ENCODE data around the gene EED.

The EED gene, protein sequence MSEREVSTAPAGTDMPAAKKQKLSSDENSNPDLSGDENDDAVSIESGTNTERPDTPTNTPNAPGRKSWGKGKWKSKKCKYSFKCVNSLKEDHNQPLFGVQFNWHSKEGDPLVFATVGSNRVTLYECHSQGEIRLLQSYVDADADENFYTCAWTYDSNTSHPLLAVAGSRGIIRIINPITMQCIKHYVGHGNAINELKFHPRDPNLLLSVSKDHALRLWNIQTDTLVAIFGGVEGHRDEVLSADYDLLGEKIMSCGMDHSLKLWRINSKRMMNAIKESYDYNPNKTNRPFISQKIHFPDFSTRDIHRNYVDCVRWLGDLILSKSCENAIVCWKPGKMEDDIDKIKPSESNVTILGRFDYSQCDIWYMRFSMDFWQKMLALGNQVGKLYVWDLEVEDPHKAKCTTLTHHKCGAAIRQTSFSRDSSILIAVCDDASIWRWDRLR

GRCh38 chr11:86244522-86245368 is at the start of gene EED:
EED (plus strand) TSS chr11:86244753; CDS start chr11:86245230, 477 bp downstream.
- peak; percentile 91 for DNase-seq (ENCODE audit: low read depth)

GRCh38 chr11:86194998-86195397 is 49.6 kb upstream of the EED start:
- no peak for DNase-seq (ENCODE audit: low read depth)

GRCh38 chr11:86196085-86196696 is 48.4 kb upstream of the EED start:
- no peak for DNase-seq (ENCODE audit: low read depth)

DNA sequence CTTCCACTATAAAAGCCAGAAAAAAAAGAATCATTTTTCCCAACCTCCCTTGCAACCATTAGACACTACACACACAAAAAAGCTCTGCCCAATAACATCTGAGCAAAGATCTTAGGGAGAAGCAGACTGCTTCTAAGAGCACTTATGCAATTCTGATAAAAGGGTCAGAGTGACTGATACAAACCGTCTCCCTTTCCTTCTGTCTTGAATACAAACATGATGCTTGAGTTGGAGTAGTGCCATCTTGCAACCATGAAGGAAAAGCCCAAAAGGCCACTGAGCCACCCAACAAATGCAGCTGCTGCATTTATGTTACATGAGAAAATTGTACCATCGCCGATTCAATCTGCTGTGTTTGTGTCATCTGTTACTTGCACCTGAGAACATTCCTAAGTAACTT is 47.6 kb upstream of the EED start:
- no peak for DNase-seq (ENCODE audit: low read depth)

- DNase-seq (ENCODE audit: low read depth) = no peak
Observed at GRCh38 chr11:86197448-86197847, 47.1 kb upstream of the EED start.

GRCh38 chr11:86198139-86198538 is 46.4 kb upstream of the EED start:
- no peak for DNase-seq (ENCODE audit: low read depth)

DNA sequence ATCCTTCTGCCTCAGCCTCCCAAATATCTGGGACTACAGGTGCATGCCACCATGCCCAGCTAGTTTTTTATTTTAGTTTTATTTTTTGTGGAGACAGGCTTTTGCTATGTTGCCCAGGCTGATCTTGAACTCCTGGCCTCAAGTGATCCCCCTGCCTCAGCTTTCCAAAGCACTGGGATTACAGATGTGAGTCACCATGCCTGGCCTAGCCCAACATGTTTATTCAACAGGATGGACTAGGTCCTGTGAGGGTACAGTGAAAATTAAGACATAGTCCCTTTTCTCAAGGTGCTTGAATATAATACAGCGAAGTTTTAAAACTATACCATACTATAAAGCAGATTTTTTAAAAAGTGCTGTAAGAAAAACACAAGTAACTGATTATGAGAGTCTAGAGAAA is 45.2 kb upstream of the EED start:
- no peak for DNase-seq (ENCODE audit: low read depth)

- no peak for DNase-seq (ENCODE audit: low read depth)
Observed at GRCh38 chr11:86201371-86201884, 43.1 kb upstream of the EED start.

DNA sequence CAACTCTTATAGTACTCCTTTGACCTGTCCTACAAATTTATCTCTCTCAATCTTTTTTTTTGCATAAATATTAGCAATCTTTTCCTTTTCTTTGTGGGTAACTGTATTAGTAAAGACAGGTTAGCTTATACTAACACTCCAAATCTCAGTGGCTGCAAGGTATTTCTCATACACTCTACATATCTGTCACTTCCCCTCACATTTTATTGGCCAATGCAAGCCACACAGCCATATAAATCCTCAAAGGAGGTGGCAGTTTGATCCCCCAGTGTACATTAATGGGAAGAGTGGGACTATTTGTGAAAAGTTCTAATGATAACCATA is 42.6 kb upstream of the EED start:
- DNase-seq (ENCODE audit: low read depth) = no peak

GRCh38 chr11:86204356-86204755 is 40.2 kb upstream of the EED start:
- DNase-seq (ENCODE audit: low read depth) = no peak

DNA sequence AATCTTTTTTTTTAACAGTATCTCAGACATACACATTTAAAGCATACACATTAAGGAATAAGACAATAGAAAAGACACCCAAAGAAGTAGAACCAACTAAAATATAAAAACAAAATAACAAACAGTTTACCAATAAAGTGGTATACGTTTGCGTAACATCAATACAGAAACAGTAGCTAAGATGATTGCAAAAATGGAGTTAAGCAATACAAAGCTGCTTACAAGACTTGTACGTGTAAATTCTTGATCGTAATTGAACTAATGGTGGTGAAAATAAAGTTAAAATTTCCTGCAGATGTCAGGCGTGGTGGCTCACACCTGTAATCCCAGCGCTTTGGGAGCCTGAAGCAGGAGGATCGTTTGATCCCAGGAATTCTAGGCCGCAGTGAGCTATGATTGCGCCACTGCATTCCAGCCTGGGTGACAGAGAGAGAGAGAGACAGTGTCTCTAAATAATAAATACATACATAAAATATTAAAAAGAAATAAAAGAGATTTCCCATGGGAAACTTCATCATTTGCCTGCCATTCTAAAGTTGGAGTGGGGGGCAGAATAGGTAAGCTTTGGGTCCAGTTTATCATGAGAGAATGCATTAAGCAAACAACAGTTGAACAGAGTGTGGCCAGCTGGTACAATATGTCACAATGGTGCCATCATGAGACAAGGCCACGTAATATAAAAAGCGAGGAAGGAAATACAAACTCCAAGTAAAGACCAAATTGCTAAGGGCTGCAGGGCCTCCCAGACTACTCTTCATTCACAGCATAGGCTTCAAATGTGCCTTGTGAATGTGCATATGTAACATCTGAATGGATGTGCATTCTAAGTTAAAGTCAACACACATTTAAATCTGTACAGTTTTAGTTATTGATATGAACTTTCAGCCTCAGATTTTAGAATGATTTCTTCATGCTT is 38.9 kb upstream of the EED start:
- no peak for DNase-seq (ENCODE audit: low read depth)

GRCh38 chr11:86206337-86206695 is 38.2 kb upstream of the EED start:
- DNase-seq (ENCODE audit: low read depth) = no peak

- DNase-seq (ENCODE audit: low read depth) = no peak
Observed at GRCh38 chr11:86207413-86207812, 37.1 kb upstream of the EED start.

DNA sequence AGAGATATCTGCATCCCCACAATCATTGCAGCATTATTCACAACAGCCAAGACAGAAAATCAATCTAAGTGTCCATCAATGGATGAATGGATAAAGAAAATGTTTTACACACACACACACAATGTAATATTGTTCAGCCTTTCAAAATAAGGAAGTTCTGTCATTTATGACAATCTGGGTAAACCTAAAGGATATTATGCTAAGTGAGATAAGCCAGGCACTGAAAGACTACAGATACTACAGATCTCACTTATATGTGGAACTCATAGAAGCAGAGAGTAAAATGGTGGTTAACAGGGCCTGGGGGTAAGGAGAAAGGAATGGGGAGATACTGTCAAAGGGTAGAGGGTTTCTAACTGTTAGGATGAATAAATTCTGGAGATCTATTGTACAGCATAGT is 36.0 kb upstream of the EED start:
- DNase-seq (ENCODE audit: low read depth) = no peak

GRCh38 chr11:86209806-86210657 is 34.5 kb upstream of the EED start:
- no peak for DNase-seq (ENCODE audit: low read depth)

DNA sequence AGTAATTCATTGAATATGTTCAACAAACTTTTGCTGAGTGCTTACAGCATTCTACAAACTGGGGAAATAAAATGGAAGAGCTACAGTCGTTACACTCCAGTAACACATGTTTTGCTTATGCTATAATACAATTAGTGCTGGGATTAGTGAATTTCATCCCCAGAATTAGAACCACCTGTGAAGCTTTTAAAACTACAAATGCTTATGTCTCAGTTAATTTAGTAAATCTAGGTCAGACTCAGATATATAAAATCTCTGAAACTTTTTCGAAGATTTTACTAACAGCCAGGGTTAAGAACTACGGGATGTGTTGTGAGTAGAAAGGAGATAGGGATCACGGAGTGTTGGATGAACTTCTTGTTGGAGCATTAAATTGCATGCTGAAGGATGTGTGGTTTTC is 33.7 kb upstream of the EED start:
- no peak for DNase-seq (ENCODE audit: low read depth)

DNA sequence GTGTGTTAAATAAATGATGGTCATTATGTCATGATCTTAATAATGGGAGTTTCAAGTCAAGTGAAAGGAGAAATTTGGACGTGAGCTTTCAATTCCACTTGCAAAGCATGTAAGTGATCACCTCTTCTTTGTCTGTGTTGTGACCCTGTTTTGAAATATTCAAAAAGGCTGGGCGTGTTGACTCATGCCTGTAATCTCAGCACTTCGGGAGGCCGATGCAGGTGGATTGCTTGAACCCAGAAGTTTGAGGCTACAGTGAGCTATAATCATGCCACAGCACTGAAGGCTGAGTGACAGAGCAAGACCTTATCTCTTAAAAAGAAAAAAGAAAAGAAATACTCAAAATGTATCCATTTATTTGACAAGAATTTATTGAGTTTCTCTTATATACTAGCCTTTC is 32.9 kb upstream of the EED start:
- DNase-seq (ENCODE audit: low read depth) = no peak

- no peak for DNase-seq (ENCODE audit: low read depth)
Observed at GRCh38 chr11:86212019-86212611, 32.4 kb upstream of the EED start.

GRCh38 chr11:86214710-86215109 is 29.8 kb upstream of the EED start:
- DNase-seq (ENCODE audit: low read depth) = peak; percentile 54

Data from activated T-helper 9 cell treated with anti-CD3 and anti-CD28 coated beads, Interleukin-2, amount 50 U/mL, for 16 hours (primary cell).